NCI-H774 (cell line): ENCODE measurements around the gene PDPK1.

Source experiments
- DNase-seq: peaks from one replicate; lab custom pipeline; 2025; lab: John Stamatoyannopoulos, UW

Gene PDPK1

GRCh38 chr16:2507052-2507659 lies 30.7 kb upstream of the PDPK1 start:
- DNase-seq = no peak

DNA sequence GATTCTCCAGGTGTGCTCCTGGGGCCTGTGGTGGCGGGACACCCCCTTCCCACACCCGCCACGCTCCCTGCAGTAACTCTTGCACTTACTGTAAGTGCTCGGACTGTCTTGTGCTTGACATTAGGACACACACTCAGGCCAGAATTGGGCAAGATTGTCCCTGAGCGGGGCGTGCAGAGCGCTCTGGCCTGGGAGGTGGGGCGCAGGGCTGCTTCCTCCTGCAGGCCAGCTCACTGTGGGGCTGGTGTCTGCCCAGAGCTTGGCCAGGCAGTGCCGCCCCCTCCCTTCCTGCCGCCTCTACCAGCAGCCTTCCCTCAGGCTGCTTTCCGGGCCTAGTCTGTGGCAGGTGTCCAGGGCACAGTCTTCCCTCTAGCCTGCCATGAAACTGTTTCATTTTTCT lies 30.2 kb upstream of the PDPK1 start:
- DNase-seq = no peak

DNA sequence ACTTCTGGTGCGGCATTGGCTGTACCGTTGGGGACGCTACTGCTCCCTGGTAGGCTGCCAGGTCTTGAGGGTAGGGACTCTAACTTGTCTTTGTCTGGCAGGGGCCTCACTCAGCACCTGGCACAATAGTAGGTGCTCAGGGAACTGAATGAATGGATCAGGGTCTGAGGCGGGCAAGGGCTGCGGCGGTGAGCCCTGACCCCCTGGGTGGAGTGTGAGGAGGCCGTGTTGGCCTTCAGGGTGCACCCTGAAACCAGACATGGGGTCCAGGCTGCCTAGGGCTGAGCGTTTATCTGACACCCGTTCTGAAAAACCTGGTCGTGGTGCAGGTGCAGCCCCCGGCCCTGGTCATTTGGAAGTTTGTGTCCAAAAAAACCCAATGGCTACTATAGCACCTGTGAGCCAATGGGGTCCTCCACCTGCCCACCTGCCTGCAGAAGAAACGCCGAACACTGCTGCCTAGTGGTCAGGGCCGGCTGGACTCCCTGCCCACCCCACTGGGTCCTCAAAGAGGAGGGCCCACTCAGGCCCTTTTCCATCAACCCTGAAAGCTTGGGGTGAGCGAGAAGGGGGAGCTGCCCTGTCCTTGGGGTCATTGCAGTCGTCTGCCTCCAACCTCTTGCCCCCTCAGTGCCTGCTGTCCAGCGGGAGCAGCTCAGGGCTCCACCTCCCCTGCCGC lies 29.0 kb upstream of the PDPK1 start:
- DNase-seq = no peak

GRCh38 chr16:2511128-2511800 lies 26.6 kb upstream of the PDPK1 start:
- no peak for DNase-seq

GRCh38 chr16:2511996-2512734 lies 25.7 kb upstream of the PDPK1 start:
- no peak for DNase-seq

- no peak for DNase-seq
Measured at GRCh38 chr16:2512735-2513404, 25.0 kb upstream of the PDPK1 start.

DNA sequence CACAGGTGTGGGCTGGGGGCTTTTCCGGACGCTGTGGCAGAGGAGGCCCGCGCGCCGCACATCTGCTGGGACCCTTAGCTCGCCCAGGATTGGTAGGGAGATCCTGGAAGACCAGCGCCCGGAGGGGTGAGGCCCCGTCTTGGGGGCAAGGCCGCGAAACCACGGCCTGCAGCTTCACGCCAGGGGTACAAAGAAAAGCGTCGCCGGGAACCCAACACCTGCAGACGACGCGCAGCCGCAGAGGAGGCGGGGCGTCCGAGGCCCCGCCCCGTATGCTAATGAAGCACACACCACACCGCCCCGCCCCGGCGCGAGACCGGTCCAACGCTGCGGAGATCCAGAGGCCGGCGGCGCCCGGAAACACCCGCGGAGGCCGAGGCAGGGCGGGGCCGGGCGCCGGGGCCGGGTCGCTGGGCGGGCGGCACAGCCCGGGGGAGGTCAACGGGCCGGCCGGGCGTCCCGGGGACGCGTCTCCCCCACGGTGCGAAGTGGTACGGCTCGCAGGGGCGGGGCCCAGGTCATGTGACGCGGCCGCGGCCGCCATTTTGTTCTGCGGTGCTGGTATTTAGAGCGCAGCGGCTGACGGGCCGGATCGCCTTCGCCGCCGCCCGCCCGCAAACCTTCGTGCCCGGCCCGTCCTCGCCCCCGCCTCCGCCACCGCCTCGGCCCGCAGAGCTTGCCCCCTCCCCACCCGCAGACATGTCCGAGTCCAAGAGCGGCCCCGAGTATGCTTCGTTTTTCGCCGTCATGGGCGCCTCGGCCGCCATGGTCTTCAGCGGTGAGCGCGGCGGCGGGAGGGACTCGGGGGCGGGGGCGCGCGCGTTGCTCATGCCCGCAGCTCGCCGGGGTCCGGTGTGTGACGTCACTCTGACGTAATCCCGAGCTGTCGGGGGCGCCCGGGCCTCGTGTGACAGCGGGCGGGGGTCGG lies 24.2 kb upstream of the PDPK1 start, which contains the start of gene ATP6V0C:
Gene ATP6V0C (plus strand): TSS at position 548 of the 928 bp plus-strand sequence. CDS start 152 bp downstream, at position 700.
- DNase-seq = peak; percentile 81

GRCh38 chr16:2514333-2515179 lies 23.3 kb upstream of the PDPK1 start:
- no peak for DNase-seq

DNA sequence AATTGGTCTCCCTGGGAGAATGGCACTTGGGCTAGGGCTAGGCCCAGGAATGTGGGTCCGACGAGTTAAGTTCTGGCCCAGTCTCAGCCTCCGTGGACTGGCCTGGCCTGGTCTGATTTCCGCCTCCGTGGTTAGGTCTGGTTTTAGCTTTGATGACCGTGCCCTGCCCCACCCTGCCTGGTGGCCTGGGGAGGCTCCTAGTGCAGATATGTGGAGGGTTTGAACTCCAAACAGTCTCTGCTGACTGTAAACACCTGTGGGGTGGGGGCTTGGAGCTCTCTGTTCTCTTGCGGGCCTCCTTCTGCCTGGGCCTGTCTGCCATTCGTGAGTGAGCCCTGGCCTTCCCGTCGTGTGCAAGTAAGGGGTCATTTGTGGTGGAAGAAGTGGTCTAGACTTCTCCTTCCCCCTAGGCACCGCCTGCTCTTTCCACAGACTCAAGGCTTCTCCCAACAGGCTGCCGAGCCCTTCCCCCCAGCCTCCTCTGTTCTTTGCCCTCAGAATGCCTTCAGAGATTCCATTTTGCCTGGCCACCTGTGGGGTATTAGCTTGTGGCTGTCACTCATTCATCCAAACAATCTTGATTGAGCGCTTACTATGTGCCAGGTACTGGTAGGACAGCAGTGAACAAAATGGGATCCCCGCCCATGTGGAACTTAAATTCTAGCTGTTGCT lies 22.5 kb upstream of the PDPK1 start:
- no peak for DNase-seq

DNA sequence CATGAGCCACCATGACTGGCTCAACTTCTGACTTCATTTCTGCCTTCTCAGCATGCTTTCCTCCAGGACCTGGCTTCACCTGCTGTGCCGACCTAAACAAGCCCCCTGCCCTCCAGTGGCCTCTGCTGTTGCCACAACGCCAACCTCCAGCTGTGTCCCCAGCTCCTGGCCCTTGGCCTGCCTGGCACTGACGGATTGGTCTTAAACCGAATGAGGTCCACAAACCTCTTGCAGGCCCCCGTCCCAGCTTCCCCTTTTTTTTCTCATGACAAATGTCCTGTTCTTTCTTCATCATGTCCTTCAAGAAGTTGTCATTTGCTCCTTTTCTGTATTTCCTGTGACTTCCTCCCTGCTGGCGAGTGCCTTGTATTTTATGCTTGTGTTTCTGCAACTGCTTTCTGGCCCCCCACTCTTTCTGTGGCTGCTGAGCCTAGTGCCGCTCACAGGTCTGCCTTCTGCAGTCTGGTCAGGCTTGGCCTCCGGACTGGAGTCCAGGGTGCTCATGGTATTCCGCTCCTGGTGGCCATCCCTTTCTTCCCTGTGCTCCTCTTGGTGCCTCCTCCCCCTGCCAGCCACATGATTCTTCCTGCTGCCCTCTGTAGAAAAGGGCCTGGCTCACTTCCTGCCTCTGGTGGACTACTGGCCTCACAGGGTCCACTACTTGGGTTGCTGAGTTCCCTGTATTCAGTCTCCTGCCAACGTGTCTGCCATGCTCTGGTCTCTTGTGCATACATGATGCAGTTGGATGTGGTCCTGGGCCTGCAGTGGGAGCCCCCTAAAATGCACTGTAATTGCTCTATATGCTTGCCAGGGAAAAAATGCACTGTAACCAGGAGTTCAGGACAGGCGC lies 21.2 kb upstream of the PDPK1 start:
- DNase-seq = no peak

GRCh38 chr16:2517954-2518605 lies 19.7 kb upstream of the PDPK1 start:
- no peak for DNase-seq

- DNase-seq = no peak
Measured at GRCh38 chr16:2518823-2519710, 18.8 kb upstream of the PDPK1 start.

DNA sequence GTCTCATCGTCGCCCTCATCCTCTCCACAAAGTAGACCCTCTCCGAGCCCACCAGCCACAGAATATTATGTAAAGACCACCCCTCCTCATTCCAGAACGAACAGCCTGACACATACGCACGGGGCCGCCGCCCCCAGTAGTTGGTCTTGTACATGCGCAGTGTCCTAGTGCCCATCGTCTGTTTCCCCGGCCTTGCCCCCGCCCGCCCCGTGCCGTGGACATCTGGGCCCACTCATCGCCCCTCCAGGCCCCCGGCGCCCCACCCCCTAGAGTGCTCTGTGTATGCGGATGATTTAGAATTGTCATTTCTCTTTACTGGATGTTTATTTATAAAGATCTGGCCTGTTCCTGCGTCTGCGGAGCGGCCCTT lies 18.1 kb upstream of the PDPK1 start:
- DNase-seq = no peak

DNA sequence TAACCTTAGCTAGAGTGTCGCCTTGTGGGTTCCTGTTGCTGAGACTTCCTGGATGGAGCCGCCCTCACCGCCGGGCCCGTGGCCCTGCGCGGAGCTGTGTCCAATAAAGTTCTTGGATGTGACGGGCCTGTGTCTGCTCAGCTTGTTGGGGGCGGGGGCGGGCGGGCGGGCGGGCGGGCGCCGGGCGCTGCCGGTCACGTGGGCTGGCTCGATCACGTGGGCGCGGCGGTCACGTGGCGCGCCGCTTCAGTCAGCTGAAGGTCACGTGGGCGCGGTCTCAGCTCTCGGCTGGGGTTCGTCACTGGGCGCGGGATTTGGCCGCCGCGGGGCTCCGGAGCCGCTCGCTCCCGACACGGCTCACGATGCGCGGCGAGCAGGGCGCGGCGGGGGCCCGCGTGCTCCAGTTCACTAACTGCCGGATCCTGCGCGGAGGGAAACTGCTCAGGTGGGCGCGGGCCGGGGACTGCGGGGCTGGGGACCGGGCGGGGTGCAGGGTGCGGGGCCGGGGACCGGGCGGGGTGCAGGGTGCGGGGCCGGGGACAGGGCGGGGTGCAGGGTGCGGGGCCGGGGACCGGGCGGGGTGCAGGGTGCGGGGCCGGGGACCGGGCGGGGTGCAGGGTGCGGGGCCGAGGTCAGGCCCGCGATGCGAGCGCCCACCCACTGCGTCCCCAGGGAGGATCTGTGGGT lies 17.6 kb upstream of the PDPK1 start, which contains the start of gene AMDHD2:
Gene AMDHD2 (plus strand): TSS at position 275 of the 687 bp plus-strand sequence. CDS start 88 bp downstream, at position 363.
- peak; percentile 65 for DNase-seq

DNA sequence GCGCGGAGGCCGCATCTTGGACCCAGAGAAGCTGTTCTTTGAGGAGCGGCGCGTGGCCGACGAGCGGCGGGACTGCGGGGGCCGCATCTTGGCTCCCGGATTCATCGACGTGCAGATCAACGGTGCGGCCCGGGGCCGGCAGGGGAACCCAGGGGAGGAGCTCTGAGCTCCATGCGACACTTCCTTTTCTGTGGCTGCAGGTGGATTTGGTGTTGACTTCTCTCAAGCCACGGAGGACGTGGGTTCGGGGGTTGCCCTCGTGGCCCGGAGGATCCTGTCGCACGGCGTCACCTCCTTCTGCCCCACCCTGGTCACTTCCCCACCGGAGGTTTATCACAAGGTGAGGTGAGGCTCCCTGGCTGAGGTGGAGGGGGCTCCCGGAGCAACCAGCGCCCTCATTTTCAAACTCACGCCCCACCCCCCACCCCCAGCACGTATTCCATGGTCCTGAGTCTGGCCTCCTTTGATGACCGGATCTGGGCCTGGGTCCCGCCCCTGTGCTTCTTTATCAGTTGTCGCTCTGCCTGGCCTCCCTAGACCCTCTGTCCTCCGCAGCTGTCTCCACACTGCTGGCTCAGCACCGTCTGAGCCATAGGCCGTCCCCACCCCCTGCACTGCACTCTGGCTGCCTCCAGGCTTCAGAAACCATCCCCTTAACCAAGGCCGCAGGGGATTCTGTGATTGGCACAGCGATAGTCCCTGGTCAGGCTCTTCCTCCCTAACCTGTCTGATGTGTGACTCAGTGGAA lies 16.9 kb upstream of the PDPK1 start:
- no peak for DNase-seq
